Upper lobe of left lung (tissue), 6 donors: ENCODE data around the gene TNNI2. TPM values are rescaled to one million over a fixed set of nuclear protein-coding genes. Genes with fewer than 3 reads are reported as not detected.
A peak's percentile ranks its signal among the peaks of the same experiment; 100 is the strongest.

ENCODE experiments used
- ATAC-seq, 2 donors: fragments of 200-7000 bp; cut with Tn5 transposase; one replicate each; pipeline ENCODE4 v1.9.1; 2022; ENCODE audit warnings: mild to moderate bottlenecking in 2 of 2, moderate library complexity in 2 of 2; ENCODE audit not compliant: low FRiP score in 2 of 2
- DNase-seq, 2 donors: peaks; one replicate each; pipeline ENCODE4 v3.0.0-alpha.2; 2019 to 2020
- H3K27ac ChIP-seq, 4 donors: fragments of 200-600 bp; sonication (generic); one replicate each; pipeline ENCODE4 v1.5.1; 2016 to 2019
- H3K27me3 ChIP-seq, 4 donors: fragments of 200-600 bp; sonication (generic); one replicate each; pipeline ENCODE4 v1.5.1; 2017 to 2019
- H3K36me3 ChIP-seq, 4 donors: fragments of 200-600 bp; sonication (generic); one replicate each; pipeline ENCODE4 v1.5.1; 2016 to 2019
- H3K4me1 ChIP-seq, 4 donors: fragments of 200-600 bp; sonication (generic); one replicate each; pipeline ENCODE4 v1.5.1; 2018 to 2019
- H3K4me3 ChIP-seq, 4 donors: fragments of 200-600 bp; sonication (generic); one replicate each; pipeline ENCODE4 v1.5.1; 2017 to 2019; ENCODE audit warnings: mild to moderate bottlenecking in 2 of 4, moderate library complexity in 1 of 4
- H3K9me3 ChIP-seq, 4 donors: fragments of 200-600 bp; sonication (generic); one replicate each; pipeline ENCODE4 v1.5.1; 2018 to 2019
- CTCF ChIP-seq, 6 experiments: fragments of 450-650 bp in 4 of 6; fragments of 200-600 bp in 2 of 6; sonication (generic) in 2 of 6; IDR thresholded peaks; one replicate each; pipeline ENCODE4 v1.5.1; 2016 to 2019; ENCODE audit warnings: antibody characterized with exemption in 6 of 6
- EP300 ChIP-seq, 4 donors: sonication (generic); formaldehyde crosslinking; IDR thresholded peaks; one replicate each; pipeline ENCODE4 v1.5.1; 2017; ENCODE audit warnings: antibody characterized with exemption in 4 of 4, control low read depth in 2 of 4
- POLR2A ChIP-seq, 4 donors: fragments of 450-650 bp; IDR thresholded peaks; one replicate each; pipeline ENCODE4 v1.5.1; 2016 to 2017; ENCODE audit warnings: antibody characterized with exemption in 4 of 4, mild to moderate bottlenecking in 2 of 4
- POLR2AphosphoS5 ChIP-seq, 2 donors: sonication (generic); formaldehyde crosslinking; IDR thresholded peaks; one replicate each; pipeline ENCODE4 v1.5.1; 2017; ENCODE audit warnings: antibody characterized with exemption in 2 of 2
- WGBS, 2 donors: methylation state at CpG; one replicate each; pipeline ENCODE4 v1.1.5; 2017 to 2018; 5-methylcytosine and 5-hydroxymethylcytosine counted together
- total RNA-seq, 6 donors: library from RNA; depleted of rRNA in 4 of 6; stranded (reverse); fragments of >200 nt in 4 of 6; gene quantifications; one replicate each; pipeline versions ENCODE4 v1.1.0 to v1.2.1, GENCODE V29; 2016 to 2021
- donor health status: DM: no; HTN: no; CAD: no; lungs with moderate emphysema.
- donor health status: DM: no; HTN: yes; CAD: no; lungs with severe emphysema.

Gene TNNI2
- total RNA-seq, 6 donors from 2014 or later = 7.3 to 28.3 (median 16.7) TPM

GRCh38 chr11:1814691-1815090 lies 24.1 kb upstream of the TNNI2 start:
- DNase-seq = no peak

GRCh38 chr11:1815311-1815710 lies 23.5 kb upstream of the TNNI2 start:
- Histone ChIP-seq H3K4me1 (no peaks in the 10 kb centered on the region), H3K4me3 (no peak overlapping the region), H3K27ac (no peak overlapping the region), H3K36me3 (no peaks in the 10 kb centered on the region), H3K9me3 (peaks cover 0 to 17% (median 7%) of the 10 kb centered on the region in 4 donors), H3K27me3 (no peaks in the 10 kb centered on the region)
- ATAC-seq (no peak), DNase-seq (no peak)
- TF ChIP-seq CTCF (IDR thresholded peaks at IDR 0.05) = no peak
- no peak for TF ChIP-seq EP300 (IDR thresholded peaks at IDR 0.05)
- TF ChIP-seq POLR2AphosphoS5 (IDR thresholded peaks at IDR 0.05) = no peak
- no peak for TF ChIP-seq POLR2A (IDR thresholded peaks at IDR 0.05)
- 87 to 93% methylated on average over 6 to 8 of the region's 8 CpGs for WGBS, 2 donors

More at GRCh38 chr11:1814691-1815090, 24.1 kb upstream of the TNNI2 start:
- ATAC-seq = no peak
- Histone ChIP-seq H3K9me3 (peaks cover 0 to 17% (median 7%) of the 10 kb centered on the region in 4 donors), H3K4me3 (no peak overlapping the region), H3K27ac (no peak overlapping the region), H3K27me3 (no peaks in the 10 kb centered on the region), H3K4me1 (no peaks in the 10 kb centered on the region), H3K36me3 (no peaks in the 10 kb centered on the region)
- TF ChIP-seq POLR2A (IDR thresholded peaks at IDR 0.05) (no peak), POLR2AphosphoS5 (IDR thresholded peaks at IDR 0.05) (no peak)
- WGBS, 2 donors = 77 to 90% methylated on average over 3 to 10 of the region's 10 CpGs

GRCh38 chr11:1815751-1816150 lies 23.0 kb upstream of the TNNI2 start:
- no peaks in the 10 kb centered on the region for H3K36me3 ChIP-seq
- H3K4me1 ChIP-seq = no peaks in the 10 kb centered on the region
- H3K4me3 ChIP-seq = no peak overlapping the region
- TF ChIP-seq POLR2A (IDR thresholded peaks at IDR 0.05) (no peak), POLR2AphosphoS5 (IDR thresholded peaks at IDR 0.05) (no peak), CTCF (IDR thresholded peaks at IDR 0.05) (no peak), EP300 (IDR thresholded peaks at IDR 0.05) (no peak)
- ATAC-seq = peak in 1 of 2 donors; percentile 31
- 85 to 96% methylated on average over 6 to 7 of the region's 7 CpGs for WGBS, 2 donors
- peaks cover 0 to 17% (median 7%) of the 10 kb centered on the region in 4 donors for H3K9me3 ChIP-seq
- H3K27me3 ChIP-seq = no peaks in the 10 kb centered on the region
- H3K27ac ChIP-seq = no peak overlapping the region
- no peak for DNase-seq

- Histone ChIP-seq H3K4me1 (no peaks in the 10 kb centered on the region), H3K36me3 (no peaks in the 10 kb centered on the region), H3K27ac (no peak overlapping the region), H3K27me3 (no peaks in the 10 kb centered on the region), H3K9me3 (peaks cover 0 to 17% (median 7%) of the 10 kb centered on the region in 4 donors), H3K4me3 (no peak overlapping the region)
- TF ChIP-seq POLR2A (IDR thresholded peaks at IDR 0.05) (no peak), POLR2AphosphoS5 (IDR thresholded peaks at IDR 0.05) (no peak), EP300 (IDR thresholded peaks at IDR 0.05) (no peak), CTCF (IDR thresholded peaks at IDR 0.05) (no peak)
- 88% methylated on average over 5 of the region's 5 CpGs for WGBS, 2 donors
- ATAC-seq (no peak), DNase-seq (no peak)
These were observed 21.8 kb upstream of the TNNI2 start for GRCh38 chr11:1817000-1817399.

- Histone ChIP-seq H3K27me3 (no peaks in the 10 kb centered on the region), H3K4me1 (no peaks in the 10 kb centered on the region), H3K9me3 (peaks cover 0 to 17% (median 7%) of the 10 kb centered on the region in 4 donors), H3K36me3 (no peaks in the 10 kb centered on the region), H3K27ac (no peak overlapping the region), H3K4me3 (no peak overlapping the region)
- ATAC-seq (no peak), DNase-seq (no peak)
- 71 to 89% methylated on average over 1 of the region's 1 CpG for WGBS, 2 donors
- TF ChIP-seq POLR2AphosphoS5 (IDR thresholded peaks at IDR 0.05) = no peak
- no peak for TF ChIP-seq CTCF (IDR thresholded peaks at IDR 0.05)
- TF ChIP-seq POLR2A (IDR thresholded peaks at IDR 0.05) = no peak
- TF ChIP-seq EP300 (IDR thresholded peaks at IDR 0.05) = no peak
These were observed 21.3 kb upstream of the TNNI2 start for GRCh38 chr11:1817511-1817910.
